Measurements from ENCODE around the gene TAPT1. TPM values are rescaled to one million over a fixed set of nuclear protein-coding genes. Genes with fewer than 3 reads are reported as not detected.

The TAPT1 gene
- total RNA-seq, 1 experiment from 2014 or later, result 11.1 TPM

- Histone ChIP-seq H2BK15ac (ENCODE audit: low read depth, low read length) (no peak overlapping the region), H3K18ac (ENCODE audit: insufficient read length, low read depth, low read length) (no peak overlapping the region), H3K79me1 (ENCODE audit: insufficient read depth, low read depth, low read length, poor library complexity, severe bottlenecking) (no peaks in the 10 kb centered on the region), H3K27me3 (ENCODE audit: insufficient read depth, low read length) (no peaks in the 10 kb centered on the region), H3K27ac (ENCODE audit: insufficient read length, low read depth, low read length) (no peak overlapping the region), H3K23ac (ENCODE audit: insufficient read length, low read depth, low read length) (no peak overlapping the region), H3K9ac (ENCODE audit: extremely low read depth, insufficient read length, low read length) (no peak overlapping the region), H3K9me3 (ENCODE audit: control insufficient read depth, low read depth, low read length) (no peaks in the 10 kb centered on the region), H3K4ac (ENCODE audit: low read depth, low read length) (no peak overlapping the region), H2AK5ac (ENCODE audit: insufficient read length, low read length) (no peak overlapping the region), H4K8ac (replicated peaks; ENCODE audit: insufficient read length, low read depth, low read length) (no peak overlapping the region), H2BK12ac (ENCODE audit: insufficient read length, low read depth, low read length) (no peak overlapping the region), H2BK20ac (ENCODE audit: low read depth, low read length, poor library complexity, severe bottlenecking) (no peak overlapping the region), H3K23me2 (ENCODE audit: insufficient read length, low read depth, low read length, poor library complexity, severe bottlenecking) (no peaks in the 10 kb centered on the region), H3K4me1 (ENCODE audit: insufficient read depth, low read length) (no peaks in the 10 kb centered on the region), H4K91ac (ENCODE audit: insufficient read length, low read depth, low read length) (no peak overlapping the region), H3K79me2 (ENCODE audit: insufficient read depth, low read length) (no peaks in the 10 kb centered on the region), H3K4me2 (ENCODE audit: insufficient read depth, insufficient read length, low read length) (no peak overlapping the region), H4K20me1 (ENCODE audit: control insufficient read depth, insufficient read depth, insufficient read length) (no peaks in the 10 kb centered on the region), H2BK120ac (ENCODE audit: low read depth, low read length, poor library complexity, severe bottlenecking) (no peak overlapping the region), H3K14ac (ENCODE audit: insufficient read depth, low read length) (no peak overlapping the region), H2BK5ac (ENCODE audit: insufficient read length, low read length) (no peak overlapping the region), H4K5ac (ENCODE audit: insufficient read length, low read depth, low read length) (no peak overlapping the region), H3T11ph (ENCODE audit: low read length) (no peak overlapping the region), H3K56ac (ENCODE audit: insufficient read length, low read depth, low read length) (no peak overlapping the region), H2AFZ (ENCODE audit: low read length) (no peak overlapping the region)
- Mint-ChIP-seq H3K4me1 (peaks cover 11 to 19% of the 10 kb centered on the region in 2 experiments), H3K27me3 (ENCODE audit: low read depth) (no peaks in the 10 kb centered on the region), H3K4me3 (no peak overlapping the region), H3K9me3 (no peaks in the 10 kb centered on the region), H3K27ac (no peak overlapping the region), H3K36me3 (ENCODE audit: insufficient read depth in 1 of 3, low read depth in 3 of 3) (peaks cover under 1 to 16% (median 14%) of the 10 kb centered on the region in 3 experiments; a peak in 6 of 7 replicates)
- TF ChIP-seq CTCF (conservative IDR thresholded peaks at IDR 0.05), result no peak
- no CpG with 5 or more reads among the region's 3 CpGs for WGBS (ENCODE audit: extremely low coverage, insufficient read length, low lambda C conversion rate)
- DNase-seq, result no peak
Observed at GRCh38 chr4:16160457-16160856, 65.8 kb downstream of the TAPT1 start.
